ENCODE measurements around the gene C2orf69. TPM values are rescaled to one million over a fixed set of nuclear protein-coding genes. Genes with fewer than 3 reads are reported as not detected.

C2orf69 gene
- total RNA-seq, 3 donors from 2014 or later: 12.7 to 19.2 (median 13.8) TPM

- no peaks in the 10 kb centered on the region for H3K9me3 ChIP-seq
- no peak for DNase-seq (ENCODE audit: low spot score in 2 of 2)
- H3K27ac ChIP-seq: no peak overlapping the region
- H3K36me3 ChIP-seq: no peaks in the 10 kb centered on the region
- no peaks in the 10 kb centered on the region for H3K4me1 ChIP-seq
- intact Hi-C loops (cut with DNase I; ENCODE audit: low total_unique reads): no loop called here
- no peak overlapping the region for H3K4me3 ChIP-seq
- no peak for TF ChIP-seq POLR2AphosphoS5 (IDR thresholded peaks at IDR 0.05)
- no peak for TF ChIP-seq CTCF (IDR thresholded peaks at IDR 0.05)
- TF ChIP-seq POLR2A (IDR thresholded peaks at IDR 0.05): no peak
- no peaks in the 10 kb centered on the region for H3K27me3 ChIP-seq
These were observed 17.1 kb downstream of the C2orf69 start for GRCh38 chr2:199928226-199928625.

DNA sequence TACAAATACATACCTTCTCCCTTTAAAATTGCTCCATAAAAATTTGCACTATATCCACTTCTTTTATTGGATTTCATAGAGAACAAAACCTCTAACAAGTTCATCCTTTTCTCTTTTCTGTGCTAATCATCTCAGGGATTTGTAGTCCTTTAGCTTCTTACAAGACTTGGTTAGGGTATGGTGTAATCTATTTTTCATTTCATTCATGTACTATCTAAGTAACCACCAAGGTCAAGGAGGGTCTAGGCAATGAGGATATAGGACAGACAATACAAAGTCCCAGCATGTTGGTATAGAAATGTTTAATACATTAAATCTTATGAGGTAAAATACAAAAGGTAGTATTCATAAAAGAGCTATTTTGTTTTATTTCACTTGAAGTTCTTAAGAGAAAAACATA, 17.5 kb downstream of the C2orf69 start:
- no peak for DNase-seq (ENCODE audit: low spot score in 2 of 2)
- no peak overlapping the region for H3K4me3 ChIP-seq
- H3K27me3 ChIP-seq: no peaks in the 10 kb centered on the region
- intact Hi-C loops (cut with DNase I; ENCODE audit: low total_unique reads): no loop called here
- H3K9me3 ChIP-seq: no peaks in the 10 kb centered on the region
- H3K36me3 ChIP-seq: no peaks in the 10 kb centered on the region
- TF ChIP-seq CTCF (IDR thresholded peaks at IDR 0.05) (no peak), POLR2A (IDR thresholded peaks at IDR 0.05) (no peak), POLR2AphosphoS5 (IDR thresholded peaks at IDR 0.05) (no peak)
- H3K27ac ChIP-seq: no peak overlapping the region
- no peaks in the 10 kb centered on the region for H3K4me1 ChIP-seq

- no peak overlapping the region for H3K27ac ChIP-seq
- intact Hi-C loops (cut with DNase I; ENCODE audit: low total_unique reads): no loop called here
These were observed 18.2 kb downstream of the C2orf69 start for GRCh38 chr2:199929262-199929661.

GRCh38 chr2:199932312-199932855, 21.3 kb downstream of the C2orf69 start:
- Histone ChIP-seq H3K27ac (no peak overlapping the region), H3K4me3 (no peak overlapping the region), H3K27me3 (no peaks in the 10 kb centered on the region), H3K36me3 (no peaks in the 10 kb centered on the region), H3K4me1 (no peaks in the 10 kb centered on the region), H3K9me3 (no peaks in the 10 kb centered on the region)
- intact Hi-C loops (cut with DNase I; ENCODE audit: low total_unique reads): no loop called here
- no peak for DNase-seq (ENCODE audit: low spot score in 2 of 2)
- no peak for TF ChIP-seq POLR2A (IDR thresholded peaks at IDR 0.05)
- no peak for TF ChIP-seq POLR2AphosphoS5 (IDR thresholded peaks at IDR 0.05)
- TF ChIP-seq CTCF (IDR thresholded peaks at IDR 0.05): no peak

More at GRCh38 chr2:199929262-199929661, 18.2 kb downstream of the C2orf69 start:
- no peaks in the 10 kb centered on the region for H3K36me3 ChIP-seq
- TF ChIP-seq POLR2A (IDR thresholded peaks at IDR 0.05) (no peak), POLR2AphosphoS5 (IDR thresholded peaks at IDR 0.05) (no peak), CTCF (IDR thresholded peaks at IDR 0.05) (no peak)
- no peaks in the 10 kb centered on the region for H3K4me1 ChIP-seq
- no peak overlapping the region for H3K4me3 ChIP-seq
- no peaks in the 10 kb centered on the region for H3K9me3 ChIP-seq
- H3K27me3 ChIP-seq: no peaks in the 10 kb centered on the region
- DNase-seq (ENCODE audit: low spot score in 2 of 2): no peak

DNA sequence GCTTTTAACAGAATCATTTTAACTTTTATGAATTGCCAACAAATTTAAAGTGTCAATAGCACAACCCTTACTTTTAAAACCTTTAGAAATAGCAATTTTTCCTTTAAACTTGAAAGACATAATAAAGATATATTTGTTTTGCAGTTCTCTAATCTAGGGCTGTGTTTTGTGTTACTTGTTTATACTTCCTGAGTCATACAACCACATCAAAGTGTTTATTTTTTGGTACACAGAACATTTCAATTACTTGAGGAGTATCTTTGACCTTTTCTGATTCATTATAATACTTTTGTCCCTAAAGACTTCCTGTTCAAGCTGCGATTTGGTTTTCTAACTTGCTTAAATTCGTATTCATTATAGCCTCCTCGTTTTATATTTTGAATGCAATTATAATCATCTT, 22.4 kb downstream of the C2orf69 start:
- no peak for DNase-seq (ENCODE audit: low spot score in 2 of 2)
- no peaks in the 10 kb centered on the region for H3K27me3 ChIP-seq
- H3K36me3 ChIP-seq: no peaks in the 10 kb centered on the region
- H3K9me3 ChIP-seq: no peaks in the 10 kb centered on the region
- intact Hi-C loops (cut with DNase I; ENCODE audit: low total_unique reads): no loop called here
- H3K27ac ChIP-seq: no peak overlapping the region
- H3K4me1 ChIP-seq: no peaks in the 10 kb centered on the region
- no peak overlapping the region for H3K4me3 ChIP-seq
- TF ChIP-seq POLR2AphosphoS5 (IDR thresholded peaks at IDR 0.05) (no peak), POLR2A (IDR thresholded peaks at IDR 0.05) (no peak), CTCF (IDR thresholded peaks at IDR 0.05) (no peak)

Measured in breast epithelium (tissue), 4 donors.